Right renal cortex interstitium (tissue), 3 donors: Measurements from ENCODE around the gene CCDC18. TPM values are rescaled to one million over a fixed set of nuclear protein-coding genes. Genes with fewer than 3 reads are reported as not detected.
"Not testable (repeated sequence)": the region's sequence is repeated elsewhere in the genome, so short reads cannot be mapped to it uniquely, and the experiment has no call there.

Experiments
- DNase-seq, 3 donors: peaks; one replicate each; pipeline ENCODE4 v3.0.0-alpha.2; 2013; ENCODE audit warnings: low read depth in 3 of 3, low spot score in 2 of 3
- polyA plus RNA-seq, 3 donors: library from polyadenylated mRNA; unstranded; fragments of 120-200 nt; gene quantifications; one replicate each; pipeline ENCODE4 v1.2.1, GENCODE V29; 2013; ENCODE audit not compliant: insufficient read length in 3 of 3

Gene CCDC18, protein sequence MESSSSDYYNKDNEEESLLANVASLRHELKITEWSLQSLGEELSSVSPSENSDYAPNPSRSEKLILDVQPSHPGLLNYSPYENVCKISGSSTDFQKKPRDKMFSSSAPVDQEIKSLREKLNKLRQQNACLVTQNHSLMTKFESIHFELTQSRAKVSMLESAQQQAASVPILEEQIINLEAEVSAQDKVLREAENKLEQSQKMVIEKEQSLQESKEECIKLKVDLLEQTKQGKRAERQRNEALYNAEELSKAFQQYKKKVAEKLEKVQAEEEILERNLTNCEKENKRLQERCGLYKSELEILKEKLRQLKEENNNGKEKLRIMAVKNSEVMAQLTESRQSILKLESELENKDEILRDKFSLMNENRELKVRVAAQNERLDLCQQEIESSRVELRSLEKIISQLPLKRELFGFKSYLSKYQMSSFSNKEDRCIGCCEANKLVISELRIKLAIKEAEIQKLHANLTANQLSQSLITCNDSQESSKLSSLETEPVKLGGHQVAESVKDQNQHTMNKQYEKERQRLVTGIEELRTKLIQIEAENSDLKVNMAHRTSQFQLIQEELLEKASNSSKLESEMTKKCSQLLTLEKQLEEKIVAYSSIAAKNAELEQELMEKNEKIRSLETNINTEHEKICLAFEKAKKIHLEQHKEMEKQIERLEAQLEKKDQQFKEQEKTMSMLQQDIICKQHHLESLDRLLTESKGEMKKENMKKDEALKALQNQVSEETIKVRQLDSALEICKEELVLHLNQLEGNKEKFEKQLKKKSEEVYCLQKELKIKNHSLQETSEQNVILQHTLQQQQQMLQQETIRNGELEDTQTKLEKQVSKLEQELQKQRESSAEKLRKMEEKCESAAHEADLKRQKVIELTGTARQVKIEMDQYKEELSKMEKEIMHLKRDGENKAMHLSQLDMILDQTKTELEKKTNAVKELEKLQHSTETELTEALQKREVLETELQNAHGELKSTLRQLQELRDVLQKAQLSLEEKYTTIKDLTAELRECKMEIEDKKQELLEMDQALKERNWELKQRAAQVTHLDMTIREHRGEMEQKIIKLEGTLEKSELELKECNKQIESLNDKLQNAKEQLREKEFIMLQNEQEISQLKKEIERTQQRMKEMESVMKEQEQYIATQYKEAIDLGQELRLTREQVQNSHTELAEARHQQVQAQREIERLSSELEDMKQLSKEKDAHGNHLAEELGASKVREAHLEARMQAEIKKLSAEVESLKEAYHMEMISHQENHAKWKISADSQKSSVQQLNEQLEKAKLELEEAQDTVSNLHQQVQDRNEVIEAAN (N-terminal part only)
- 10 to 100 TPM in 2 of 3 donors, 1 to 10 TPM in 1; 9.2 to 16.1 (median 12.4) TPM for polyA plus RNA-seq

DNA sequence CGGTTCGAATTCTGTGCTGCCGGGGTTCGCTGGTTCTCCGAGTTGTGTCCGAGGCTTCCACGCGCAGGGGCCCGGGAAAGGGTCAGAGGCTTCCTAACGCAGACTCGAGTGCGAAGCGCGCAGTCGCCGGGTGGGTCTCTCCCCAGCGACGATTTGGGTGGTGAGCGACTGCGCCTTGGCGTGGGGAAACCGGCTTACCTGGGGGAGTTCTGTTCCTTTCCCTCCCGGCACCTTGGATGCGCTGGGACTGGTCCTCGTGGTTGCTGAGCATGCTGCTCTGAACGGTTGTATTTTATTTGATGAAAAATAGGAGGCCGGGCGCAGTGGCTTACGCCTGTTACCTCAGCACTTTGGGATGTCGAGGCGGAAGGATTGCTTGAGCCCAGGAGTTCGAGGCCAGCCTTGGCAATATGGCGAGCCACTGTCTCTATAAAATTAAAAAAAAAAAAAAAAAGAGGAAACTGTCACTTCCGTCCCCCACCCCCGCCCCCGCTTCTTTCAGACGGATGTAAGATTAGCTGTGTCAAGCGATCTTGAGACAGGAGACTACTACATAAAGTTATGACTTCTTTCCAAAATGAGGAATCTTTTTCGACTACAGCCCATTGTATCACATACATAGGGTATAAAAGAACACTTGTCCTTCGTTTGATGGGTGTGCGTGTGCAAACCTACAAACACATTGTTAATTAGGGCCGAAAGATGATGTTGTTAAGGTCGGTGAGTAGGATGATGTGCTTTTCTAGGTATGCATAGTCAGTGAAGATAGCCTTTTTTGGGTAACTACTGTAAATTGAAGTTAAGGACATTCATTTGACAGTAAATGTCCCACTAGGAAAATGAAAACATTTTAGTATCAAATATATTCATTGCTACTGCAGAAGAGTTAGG lies at the start of gene CCDC18:
Gene CCDC18, plus strand, starts transcription at position 2 of the 891 bp plus-strand sequence. CDS start 2,638 bp downstream, outside the sequence.
- DNase-seq, result peak in 1 of 3 donors; percentile 29

DNA sequence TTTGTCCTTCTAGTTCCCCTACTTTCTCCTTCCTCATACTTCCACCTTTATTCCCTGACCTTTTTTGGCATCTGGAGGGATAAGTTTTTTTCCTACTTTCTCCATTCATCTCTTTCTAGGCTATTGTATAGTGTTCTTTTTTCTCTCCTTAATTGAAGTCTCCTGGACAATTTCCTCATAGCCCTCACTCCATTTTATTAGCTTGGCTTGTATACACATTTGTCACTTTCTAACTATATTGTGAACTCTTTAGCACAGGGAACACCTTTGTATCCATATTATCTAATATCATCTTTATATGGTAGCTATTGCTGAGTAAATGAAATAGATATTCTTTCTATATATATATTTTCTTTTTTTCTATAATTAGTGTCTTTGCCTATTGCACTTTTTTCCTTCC lies 47.9 kb upstream of the CCDC18 start:
- DNase-seq, result no peak

DNA sequence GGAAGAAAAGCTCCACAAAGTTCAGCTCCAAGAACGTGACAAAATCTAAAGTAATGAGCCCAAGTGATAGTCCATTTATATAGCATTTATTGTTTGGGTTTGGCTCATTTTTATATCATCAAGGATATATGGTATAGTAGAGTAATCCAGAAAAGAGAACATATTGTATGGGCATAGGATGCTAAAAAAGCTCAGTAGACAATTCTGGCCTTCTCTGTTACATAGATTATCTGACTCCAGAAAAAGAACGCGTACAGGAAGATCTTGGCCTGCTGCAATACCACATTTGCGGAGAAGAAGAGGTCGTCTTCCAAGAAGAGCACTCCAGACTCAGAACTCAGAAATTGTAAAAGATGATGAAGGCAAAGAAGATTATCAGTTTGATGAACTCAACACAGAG lies 44.1 kb upstream of the CCDC18 start:
- no peak for DNase-seq

DNA sequence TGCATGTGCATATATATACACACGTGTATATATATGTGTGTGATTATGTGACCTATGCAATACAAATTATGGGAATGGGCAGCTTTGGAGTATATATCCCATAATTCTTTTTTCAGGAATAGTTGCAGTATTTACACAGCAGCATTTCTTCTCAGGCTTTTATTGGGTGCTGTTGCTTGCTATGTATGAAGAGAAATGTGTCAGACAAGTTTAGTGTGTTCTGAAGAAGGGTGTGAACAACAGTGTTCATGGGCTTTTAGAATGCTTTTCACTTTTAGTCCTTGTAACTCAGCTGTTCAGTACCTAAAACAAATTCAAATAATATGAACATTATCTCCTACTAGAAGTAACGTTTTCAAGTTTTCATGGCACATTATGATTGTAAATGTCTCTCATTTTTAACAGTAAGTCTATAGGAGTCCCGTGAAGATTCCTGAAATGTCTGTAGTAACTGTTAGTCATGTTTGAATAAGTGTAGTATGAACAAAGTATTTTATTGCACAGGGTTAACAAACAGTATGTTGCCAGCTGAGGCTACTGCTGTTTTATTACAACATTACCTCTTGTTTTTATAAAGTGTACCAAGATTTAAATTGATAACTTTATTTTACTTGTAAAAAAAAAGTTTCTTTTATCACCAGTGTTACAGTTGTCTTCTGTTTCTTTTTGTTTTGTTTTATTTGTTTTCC lies 42.8 kb upstream of the CCDC18 start:
- DNase-seq, result no peak

DNA sequence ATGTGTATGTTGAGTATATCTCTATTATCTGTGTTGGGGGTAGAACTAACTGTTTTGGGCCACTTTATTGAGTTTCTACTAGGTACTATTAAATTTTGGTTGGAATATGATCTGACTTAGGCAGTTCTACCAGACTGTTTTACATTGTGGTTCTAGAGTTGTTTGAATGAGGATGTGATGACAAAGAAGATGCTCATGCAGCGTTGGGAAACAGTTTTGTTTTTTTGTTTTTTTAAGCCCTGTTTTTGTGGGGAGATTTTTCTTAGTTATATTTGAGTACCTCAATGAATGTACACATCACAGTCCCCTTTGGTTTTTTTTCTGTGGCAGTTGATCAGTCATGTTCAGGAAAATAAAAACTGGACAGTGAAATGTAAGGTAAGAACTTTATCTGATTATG lies 40.4 kb upstream of the CCDC18 start:
- DNase-seq, result no peak

DNA sequence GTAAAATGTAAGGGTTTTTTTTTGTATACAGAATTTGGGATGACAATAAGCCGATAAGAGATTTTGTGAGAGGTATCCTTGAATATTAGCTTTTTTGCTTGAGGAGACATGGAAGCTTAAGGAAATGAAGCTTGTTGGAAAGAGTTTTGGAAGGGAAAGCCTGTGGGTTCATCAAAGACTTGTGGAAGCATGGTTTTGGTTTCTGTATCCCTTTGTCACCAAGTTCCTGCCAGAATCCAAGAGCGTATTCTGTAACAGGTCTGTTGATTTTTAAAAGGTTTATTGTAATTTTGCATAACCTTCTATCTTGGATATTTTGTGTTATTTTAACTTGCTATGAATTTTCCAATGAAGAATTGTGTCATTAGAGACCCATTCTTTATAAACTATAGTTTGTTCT lies 38.4 kb upstream of the CCDC18 start:
- no peak for DNase-seq

DNA sequence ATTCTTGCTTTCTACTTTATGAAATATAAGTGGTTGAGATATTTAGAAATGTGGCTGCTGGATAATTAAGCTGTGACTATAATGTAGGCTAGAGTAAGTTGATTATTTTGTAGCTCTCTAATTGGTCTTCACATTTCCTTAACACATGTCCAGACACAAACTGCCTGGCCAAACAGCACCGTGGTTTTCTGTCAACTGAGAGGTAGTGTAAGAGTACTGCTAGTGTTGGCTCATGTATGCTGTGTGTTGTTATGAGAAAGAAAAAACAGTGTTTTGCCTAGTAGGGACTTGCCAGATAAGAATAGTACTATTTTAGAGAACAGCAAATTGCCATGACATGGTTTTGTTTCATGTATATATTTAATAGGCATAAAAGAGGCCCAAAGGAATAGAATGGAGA lies 37.4 kb upstream of the CCDC18 start:
- no peak for DNase-seq

DNA sequence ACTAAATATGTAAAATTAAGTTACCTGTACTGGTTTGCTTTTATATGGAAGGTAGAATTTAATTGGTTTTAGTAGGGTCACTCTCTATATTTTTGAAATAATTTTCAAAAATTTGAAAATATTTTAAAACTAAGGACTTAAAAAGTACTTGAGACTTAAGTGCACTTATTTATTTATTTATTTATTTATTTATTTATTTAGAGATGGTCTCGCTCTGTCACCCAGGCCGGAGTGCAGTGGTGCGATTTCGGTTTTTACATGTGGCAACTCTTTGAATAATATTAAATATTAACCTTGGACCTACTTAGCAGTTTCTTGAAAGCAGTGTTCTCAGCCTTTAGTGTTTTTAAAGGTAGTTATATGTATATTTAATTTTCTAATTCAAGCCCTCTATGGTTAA lies 36.8 kb upstream of the CCDC18 start:
- no peak for DNase-seq

DNA sequence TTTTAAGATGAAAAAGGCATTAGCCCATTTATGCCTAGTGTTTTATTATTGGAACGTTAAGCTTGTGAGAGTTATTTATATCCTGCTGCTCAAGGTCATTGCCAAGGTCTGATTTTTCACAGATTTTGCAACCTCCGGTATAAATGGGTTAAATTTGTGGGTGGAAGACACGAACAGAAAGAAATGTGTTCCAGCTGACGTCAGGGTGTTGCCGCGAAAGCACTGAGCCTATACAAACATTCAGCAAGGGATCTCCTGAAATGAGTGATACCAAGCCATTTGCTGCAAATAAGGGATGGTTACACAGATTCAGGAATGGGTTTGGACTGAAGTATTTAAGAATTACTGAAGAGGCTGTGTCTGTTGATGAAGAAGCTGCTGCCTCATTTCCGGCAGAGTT lies 32.5 kb upstream of the CCDC18 start:
- DNase-seq, result no peak

DNA sequence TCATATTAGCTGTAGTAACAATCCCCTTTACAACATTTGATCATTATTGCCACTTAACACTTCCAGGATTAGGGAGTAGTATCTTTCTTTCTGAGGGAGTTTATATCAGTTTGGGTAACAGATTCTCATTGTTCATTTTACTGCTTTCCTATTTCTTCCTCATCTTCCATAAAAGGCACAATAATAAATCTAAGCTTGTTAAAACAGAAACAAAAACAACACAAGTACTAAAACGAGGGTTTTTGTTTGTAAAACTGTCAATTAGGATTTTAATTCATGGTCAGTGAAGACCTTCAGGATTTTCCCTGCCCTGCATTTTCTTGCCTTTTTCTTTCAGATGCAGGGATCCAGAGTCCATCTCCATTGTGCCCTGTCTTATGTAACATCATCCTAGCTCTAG lies 29.8 kb upstream of the CCDC18 start:
- DNase-seq, result no peak

DNA sequence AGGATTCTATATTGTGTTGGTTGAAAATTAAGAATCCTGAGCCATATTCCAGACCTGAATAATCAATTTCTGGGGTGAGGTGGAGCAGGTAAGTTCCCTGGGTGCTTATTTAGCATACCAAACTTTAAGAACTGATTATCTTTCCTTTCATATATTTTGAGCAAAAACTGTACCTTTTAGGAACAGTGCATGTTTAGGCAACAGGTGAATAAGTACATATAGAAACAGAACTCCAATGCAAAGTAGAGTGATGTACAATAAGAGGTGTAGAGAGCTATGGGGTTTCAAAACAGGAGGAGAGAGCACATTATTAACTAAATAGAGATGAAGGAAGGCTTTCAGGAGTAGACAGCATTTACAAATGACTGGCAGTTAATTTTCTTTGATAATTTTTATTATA lies 29.1 kb upstream of the CCDC18 start:
- DNase-seq, result no peak

DNA sequence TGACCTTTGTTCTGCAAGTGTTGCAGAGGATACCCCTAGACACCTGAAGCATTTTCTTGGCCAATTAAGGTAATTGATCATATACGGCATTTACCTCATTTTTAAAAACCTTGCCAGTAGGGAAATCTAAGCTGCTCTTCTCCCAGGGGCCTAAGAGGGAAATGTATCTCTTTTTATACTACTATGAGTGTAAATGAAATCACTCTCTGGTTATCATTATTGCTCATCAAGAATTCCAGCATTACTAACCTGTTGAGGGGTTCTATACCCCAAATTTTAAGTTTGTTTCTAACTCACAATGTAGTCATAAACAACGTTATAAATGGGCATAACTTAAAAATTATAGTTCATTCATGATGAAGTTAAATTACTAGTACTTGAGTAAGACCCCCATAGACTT lies 27.7 kb upstream of the CCDC18 start:
- no peak for DNase-seq

DNA sequence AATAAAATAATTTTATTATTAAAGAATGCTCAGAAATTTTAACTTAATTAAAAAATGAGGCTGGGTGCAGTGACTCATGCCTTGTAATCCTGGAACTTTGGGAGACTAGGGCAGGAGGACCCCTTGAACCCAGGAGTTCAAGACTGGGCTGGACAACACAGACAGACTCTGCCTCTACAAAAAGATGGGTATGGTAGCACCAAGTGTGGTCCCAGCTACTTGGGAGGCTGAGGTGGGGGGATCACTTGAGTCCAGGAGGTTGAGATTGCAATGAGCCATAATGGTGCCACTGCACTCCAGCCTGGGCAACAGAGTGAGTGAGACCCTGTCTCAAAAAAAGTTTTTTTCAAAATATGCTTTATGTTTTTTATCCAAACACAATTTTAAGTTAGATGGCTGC lies 25.6 kb upstream of the CCDC18 start:
- no peak for DNase-seq

DNA sequence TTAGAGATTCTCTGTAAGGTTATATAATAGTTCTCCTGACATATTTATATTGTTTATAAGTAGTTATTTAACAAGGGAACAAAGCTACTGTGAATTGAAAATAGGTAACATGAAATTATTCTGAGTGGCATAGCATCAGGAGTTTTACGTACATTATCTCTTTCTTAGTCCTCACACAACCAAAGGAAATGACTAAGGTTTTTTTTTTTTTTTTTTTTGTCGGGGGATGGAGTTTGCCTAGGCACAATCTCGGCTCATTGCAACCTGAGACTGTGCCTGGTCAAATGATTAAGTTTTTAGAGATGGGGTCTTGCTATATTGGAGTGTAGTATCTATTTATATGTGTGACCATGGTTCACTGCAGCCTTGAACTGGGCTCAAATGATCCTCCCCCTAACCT lies 25.2 kb upstream of the CCDC18 start:
- no peak for DNase-seq

DNA sequence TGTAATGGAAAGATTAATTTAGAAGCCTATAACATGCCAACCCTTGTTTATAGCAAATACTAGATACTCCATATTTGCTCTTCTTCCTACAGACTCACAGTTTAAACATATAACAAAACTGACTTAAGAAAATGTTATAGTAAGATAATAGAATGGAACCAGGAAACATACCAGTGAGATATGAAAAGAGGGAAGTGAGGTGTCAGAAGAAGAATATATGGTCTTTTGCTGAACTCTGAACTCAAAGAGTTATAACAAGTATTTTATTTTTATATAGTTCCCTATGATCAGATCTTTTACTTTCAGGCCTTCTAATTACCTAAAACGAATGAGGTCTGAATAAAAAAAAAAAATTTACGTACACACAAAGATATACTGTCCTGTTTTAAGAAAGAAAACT lies 21.2 kb upstream of the CCDC18 start:
- no peak for DNase-seq

DNA sequence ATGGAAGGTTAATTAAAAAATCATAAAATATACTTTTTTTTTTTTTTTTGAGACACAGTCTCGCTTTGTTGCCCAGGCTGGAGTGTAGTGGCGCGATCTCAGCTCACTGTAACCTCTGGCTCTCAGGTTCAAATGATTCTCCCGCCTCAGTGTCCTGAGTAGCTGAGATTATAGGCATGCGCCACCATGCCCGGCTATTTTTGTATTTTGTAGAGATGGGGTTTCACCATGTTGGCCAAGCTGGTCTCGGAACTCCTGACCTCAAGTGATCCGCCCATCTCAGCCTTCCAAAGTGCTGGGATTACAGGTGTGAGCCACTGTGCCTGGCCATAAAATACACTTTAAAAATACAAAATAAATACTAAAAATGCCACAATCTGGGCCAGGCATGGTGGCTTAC lies 17.2 kb upstream of the CCDC18 start:
- not testable (repeated sequence) for DNase-seq

DNA sequence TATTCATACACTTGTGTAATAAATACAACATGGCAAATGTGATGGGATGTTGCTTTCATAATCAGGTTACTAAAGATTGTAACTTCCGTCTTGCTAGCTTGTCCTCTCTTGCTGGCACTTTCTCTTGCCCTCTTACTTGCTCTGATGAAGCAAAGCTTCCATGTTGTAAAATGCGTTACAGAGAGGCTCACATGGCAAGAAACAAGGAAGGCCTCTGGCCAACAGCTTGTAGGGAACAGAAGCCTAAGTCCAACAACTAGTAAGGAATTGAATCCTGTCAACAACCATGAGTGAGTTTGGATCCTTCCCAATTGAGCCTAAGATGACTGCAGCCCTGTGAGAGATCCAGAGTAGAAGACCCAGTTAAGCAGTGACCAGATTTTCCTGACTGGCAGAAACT lies 15.7 kb upstream of the CCDC18 start:
- no peak for DNase-seq

DNA sequence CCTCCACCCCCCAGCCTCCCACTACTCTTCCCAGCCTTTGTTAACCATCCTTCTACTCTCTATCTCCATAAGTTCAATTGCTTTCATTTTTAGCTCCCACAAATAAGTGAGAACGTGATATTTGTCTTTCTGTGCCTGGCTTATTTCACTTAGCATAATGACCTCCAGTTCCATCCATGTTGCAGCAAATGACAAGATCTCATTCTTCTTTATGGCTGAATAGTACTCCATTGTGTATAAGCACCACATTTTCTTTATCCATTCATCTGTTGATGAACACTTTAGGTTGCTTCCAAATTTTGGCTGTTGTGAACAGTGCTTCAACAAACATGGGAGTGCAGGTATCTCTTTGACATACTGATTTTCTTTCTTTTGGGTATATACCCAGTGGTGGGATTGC lies 14.6 kb upstream of the CCDC18 start:
- not testable (repeated sequence) for DNase-seq

DNA sequence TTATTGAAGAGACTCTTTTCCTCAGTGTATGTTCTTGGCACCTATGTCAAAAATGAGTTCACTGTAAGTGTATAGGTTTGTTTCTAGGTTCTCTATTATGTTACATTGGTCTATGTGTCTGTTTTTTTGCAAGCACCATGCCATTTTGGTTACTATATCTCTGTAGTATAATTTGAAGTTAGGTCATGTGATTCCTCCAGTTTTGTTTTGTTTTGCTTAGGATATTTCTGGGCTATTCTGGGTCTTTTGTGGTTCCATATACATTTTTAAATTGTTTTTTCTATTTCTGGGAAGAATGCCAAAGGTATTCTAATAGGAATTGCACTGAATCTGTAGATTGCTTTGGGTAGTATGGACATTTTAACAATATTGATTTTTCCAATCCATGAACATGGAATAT lies 13.5 kb upstream of the CCDC18 start:
- no peak for DNase-seq
